GM21360 (cell line): ENCODE data around the gene COL4A3.
"Not testable (repeated sequence)": the region's sequence is repeated elsewhere in the genome, so short reads cannot be mapped to it uniquely, and the experiment has no call there.

ENCODE experiments used
- ATAC-seq: cut with Tn5 transposase; IDR thresholded peaks from one replicate; pipeline ENCODE4 v1.9.1; 2021; ENCODE audit warnings: mild to moderate bottlenecking, moderate library complexity; ENCODE audit not compliant: unreplicated experiment

The COL4A3 gene

GRCh38 chr2:227154986-227155774 is 9.2 kb upstream of the COL4A3 start:
- ATAC-seq: no peak

DNA sequence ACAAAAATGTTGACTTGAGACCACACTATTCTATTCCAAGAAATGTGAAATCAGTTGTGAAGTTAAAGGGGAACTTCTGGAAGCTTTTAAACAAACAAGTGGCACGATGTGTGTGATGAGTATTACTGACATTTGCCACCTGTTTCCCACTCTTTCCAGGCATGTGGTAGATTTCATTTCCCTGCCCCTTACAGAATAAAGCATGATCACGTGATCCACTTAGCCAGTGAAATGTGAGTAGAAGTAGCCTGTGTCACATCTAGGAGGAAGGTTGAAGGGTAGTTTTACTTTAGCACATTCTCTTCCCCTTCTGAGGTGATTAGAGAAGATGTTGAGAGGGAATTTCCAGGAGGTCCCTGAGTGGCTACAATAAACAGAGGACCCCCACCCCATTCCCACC is 4.3 kb upstream of the COL4A3 start:
- no peak for ATAC-seq

- no peak for ATAC-seq
Observed at GRCh38 chr2:227161947-227162346, 2.5 kb upstream of the COL4A3 start.

DNA sequence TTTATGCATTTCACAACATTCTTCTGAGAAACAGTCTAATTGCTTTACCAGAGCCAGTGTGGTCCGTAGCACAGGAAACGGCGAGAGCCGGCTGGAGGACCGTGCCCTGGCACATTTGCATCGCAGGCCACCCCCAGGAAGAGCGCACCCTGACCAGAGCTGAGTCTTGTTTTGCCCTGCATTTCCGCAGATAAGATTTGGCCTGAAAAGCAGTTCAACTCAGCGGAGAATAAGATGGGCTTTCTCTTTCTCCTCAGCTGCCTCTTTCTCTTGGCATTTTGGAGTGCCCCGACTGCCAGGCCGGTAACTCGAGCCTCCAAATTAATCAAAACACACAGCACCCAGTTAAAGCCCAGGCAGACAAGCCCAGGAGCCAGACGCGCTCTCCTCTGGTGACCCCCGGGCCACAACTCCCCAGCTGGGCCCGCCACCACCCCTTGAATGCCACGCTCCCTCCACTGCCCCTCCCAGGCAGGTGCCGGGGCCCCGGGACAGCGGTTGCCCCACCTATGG is 883 bp upstream of the COL4A3 start:
- ATAC-seq: peak; percentile 56

DNA sequence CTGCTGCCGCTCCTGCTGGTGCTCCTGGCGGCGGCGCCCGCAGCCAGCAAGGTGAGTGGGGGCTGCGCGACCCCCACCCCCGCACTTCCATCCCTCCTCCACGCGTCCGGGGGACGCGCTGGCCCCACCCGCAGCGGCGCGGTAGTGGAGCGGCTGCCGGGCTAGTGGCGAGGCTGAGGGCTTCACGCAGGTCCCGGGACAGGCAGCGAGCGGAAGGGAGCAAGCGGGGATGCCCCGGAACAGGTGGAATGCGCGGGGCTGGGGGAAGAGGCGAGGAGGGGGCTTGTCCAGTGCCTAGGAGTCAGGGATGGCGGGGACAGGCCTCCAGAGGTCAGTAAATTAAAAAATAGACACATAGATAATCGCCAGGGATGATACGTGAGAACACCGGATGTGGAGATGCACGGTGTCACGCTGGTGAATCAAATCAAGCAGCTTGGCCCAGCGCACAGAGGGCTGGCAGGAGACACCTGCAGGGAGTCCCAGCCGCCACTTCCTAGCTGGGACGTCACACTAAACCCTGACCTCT is 403 bp downstream of the COL4A3 start:
- peak; percentile 69 for ATAC-seq

DNA sequence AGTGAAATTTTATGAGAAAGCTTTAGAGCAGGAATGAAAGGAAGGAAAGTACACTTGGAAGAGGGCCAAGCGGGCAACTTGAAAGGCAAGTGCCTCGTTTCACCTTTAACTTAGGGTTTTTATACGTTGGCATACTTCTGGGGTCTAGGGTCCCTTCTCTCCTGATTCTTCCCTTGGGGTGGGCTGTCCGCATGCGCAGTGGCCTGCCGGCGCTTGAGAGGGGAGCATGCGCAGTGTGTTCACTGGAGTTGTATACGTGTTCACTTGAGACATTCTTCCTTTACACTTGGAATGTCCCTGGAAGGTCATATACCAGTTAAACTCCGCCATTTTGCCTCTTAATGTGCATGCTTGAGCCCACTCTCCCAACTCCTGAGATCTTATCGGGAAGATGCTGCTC is 7.4 kb downstream of the COL4A3 start:
- ATAC-seq: not testable (repeated sequence)

GRCh38 chr2:227177592-227178336 is 13.3 kb downstream of the COL4A3 start:
- ATAC-seq: no peak

DNA sequence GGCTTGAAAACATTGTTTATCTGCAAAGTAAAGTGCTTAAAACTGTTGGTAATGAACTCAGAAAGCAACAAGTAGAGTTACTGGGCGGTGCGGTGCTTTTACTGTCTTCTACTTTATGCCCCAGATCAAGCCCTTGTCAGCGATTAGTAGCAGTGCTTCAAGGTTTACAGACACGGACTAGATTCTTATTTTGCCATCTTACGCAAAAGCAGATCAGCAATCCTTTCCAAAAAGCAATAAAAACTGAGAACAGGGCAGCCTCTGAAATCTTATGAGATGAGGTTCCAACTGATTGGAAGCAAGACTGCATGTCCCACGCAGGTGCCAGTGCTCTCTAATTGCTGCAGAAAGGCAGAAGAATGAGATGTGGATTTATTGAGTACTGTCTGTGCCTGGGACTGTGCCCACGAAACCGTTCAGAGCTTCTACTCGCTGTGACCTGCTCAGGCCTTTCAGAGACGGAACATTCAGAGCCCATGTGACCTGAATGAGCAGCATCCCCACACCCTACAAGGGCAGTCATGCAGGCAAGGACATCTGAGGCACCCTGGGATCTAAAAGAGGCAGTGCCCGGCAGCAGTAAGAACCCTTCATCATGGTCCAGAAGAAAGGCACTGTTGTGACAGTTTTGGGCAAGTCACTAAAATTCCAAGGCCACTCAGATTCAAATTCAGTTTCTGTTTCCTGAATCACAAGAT is 15.7 kb downstream of the COL4A3 start:
- ATAC-seq: no peak

GRCh38 chr2:227180770-227181169 is 16.3 kb downstream of the COL4A3 start:
- ATAC-seq: no peak

GRCh38 chr2:227182765-227183164 is 18.3 kb downstream of the COL4A3 start:
- ATAC-seq: no peak

DNA sequence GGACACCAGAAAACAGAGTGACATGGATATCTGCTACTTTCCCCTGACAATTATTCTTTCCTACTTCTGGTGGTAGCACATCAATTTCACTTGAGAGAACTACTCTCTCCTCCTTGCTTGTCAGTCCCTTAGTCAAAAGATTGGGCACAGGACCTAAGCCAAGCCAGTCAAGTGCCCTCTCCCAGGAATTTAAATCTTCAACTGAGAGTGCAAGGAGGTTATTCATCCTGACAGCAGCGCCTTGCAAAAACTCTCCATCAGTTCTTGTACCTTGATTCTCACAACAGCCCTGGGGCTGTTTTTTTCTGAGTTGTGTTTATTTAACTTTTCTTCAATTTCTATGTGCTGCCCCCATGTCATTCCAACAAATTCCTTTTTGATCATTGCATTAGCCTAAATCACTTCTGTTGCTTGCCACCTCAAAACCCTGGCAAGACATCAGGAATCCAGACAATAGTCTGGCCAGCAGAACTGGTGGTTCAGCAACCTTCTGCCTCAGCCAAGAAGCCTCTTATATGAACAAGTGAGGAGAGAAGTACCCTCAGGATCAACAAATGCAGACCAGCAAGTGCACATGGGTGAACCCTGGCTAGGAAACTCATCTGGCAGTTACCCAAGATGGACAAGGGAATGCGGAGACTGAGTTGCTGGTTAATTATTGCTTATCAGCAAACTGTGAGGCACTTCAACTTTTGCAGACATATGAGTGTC is 19.4 kb downstream of the COL4A3 start:
- ATAC-seq: no peak

DNA sequence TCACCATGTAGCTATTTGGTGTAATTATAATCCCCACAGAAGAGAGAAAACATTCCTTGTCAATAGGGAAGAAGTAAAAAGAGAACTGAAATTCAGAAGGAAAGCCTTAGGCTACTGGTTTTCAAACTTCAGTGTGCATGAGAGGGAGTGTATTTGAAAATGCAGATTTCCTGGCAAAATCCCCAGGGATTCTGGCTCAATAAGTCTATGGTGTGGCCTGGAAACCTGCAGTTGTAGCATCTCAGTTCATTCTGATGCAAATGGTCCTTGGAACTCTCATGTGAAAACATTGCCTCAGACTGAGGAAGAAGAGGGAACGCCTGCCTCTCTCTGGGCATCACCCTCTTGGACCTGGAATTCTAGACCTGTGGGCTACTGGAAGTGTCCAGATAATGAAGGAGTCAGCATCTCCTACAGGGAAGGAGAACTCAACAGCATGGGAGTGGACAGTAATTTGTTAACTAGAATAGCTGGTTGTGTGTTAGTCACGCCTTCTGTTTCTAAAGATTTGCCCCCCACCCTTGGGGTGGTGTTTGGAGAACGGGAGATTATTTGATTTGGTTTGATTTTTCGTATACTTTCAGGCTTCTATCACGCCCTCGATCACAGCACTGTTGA is 21.3 kb downstream of the COL4A3 start:
- ATAC-seq: no peak

GRCh38 chr2:227186751-227187150 is 22.3 kb downstream of the COL4A3 start:
- no peak for ATAC-seq

DNA sequence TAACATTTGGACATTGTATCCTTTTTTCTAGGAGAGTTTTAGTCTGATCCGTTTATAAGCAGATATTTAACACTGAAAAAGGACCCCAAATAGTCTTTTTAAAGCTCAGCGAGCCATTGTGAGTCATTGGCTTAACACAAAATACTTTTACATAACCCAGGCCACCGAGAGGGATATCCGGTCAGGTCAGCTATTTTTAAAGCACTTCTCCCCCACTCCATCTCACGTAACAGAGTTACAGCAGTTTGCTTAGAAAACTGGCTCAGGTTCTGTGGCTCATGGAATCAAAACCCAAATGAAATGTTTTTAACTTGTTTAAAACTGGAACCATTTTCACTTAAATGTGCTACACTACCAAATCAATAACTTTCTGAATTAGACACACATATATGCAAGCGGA is 23.9 kb downstream of the COL4A3 start:
- no peak for ATAC-seq

DNA sequence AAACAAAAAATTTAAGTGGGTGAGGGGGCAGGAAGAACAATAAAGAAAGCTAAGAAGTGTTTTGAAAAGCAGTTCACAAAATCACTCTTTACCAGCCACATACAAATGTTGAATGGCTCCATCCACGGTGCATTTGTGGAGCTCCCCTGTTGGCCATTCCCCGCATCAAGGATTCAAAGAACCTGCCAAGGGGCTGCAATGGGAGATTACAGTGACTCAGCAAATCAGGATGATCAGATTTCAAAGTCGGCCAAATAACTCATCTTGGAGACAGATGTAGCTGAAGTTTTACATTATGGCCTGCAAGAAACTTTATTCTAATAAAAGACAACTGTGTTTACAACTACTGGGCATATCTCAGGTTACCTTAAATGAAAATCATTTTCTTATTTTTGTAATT is 26.9 kb downstream of the COL4A3 start:
- ATAC-seq: no peak

DNA sequence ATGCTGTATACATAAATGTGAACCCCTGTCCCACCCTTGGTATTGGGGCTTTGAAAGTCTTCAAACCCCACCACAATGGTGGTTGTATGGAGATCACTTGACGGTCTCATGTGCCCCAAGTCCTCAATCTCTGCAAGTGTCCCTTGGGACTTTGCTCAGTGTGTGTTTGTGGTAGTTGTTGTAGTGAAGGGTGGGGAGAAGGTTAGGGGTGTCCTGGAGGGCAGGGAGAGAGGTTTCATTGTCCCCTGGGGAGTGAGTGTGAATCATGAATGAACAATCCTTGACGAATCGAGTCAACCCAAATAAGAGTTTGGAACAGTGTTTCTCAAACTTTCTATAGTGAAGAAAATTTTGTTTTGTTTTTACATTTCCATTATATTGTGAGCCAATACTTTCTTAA is 28.1 kb downstream of the COL4A3 start:
- ATAC-seq: no peak

- ATAC-seq: no peak
Observed at GRCh38 chr2:227194219-227194618, 29.8 kb downstream of the COL4A3 start.

GRCh38 chr2:227198866-227199265 is 34.4 kb downstream of the COL4A3 start:
- no peak for ATAC-seq

DNA sequence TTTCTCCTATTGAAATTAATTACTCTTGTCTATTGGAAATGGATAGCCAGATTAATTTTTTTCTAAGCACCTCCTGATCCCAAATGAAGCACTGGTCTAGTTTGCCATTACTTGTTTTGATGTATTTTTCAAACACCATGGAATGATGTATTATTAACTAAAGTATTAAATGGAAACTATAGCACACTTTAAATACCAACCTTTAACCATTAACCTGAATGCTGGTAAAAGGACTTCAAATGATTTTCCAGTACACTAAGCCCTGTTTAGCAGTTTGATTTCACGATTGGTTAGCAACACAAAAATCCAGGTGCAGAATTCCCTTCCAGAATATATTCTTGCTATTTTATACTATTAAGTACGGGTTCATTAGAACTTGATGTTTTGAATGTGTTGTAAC is 37.3 kb downstream of the COL4A3 start:
- ATAC-seq: no peak

- ATAC-seq: no peak
Observed at GRCh38 chr2:227204452-227204851, 40.0 kb downstream of the COL4A3 start.
